Neutrophil (primary cell): ENCODE data around the gene KDM6A.

ENCODE experiments used
- H3K27ac ChIP-seq: fragments of 200-600 bp; sonication (generic); 2 replicates; pipeline ENCODE4 v1.5.1; 2016; ENCODE audit warnings: mild to moderate bottlenecking, moderate library complexity
- H3K27me3 ChIP-seq: fragments of 200-600 bp; sonication (generic); 2 replicates; pipeline ENCODE4 v1.6.0; 2016; ENCODE audit warnings: mild to moderate bottlenecking
- H3K36me3 ChIP-seq: fragments of 200-600 bp; sonication (generic); 2 replicates; pipeline ENCODE4 v1.5.1; 2017
- H3K4me1 ChIP-seq, 2 experiments: fragments of 200-600 bp in 1 of 2; sonication (generic) in 1 of 2; 1 replicate in 1 of 2; 2 replicates in 1 of 2; pipeline versions ENCODE4 v1.5.1 to v1.6.1; 2013 to 2016; ENCODE audit warnings: low read depth in 1 of 2, low read length in 1 of 2, mild to moderate bottlenecking in 1 of 2, moderate library complexity in 1 of 2; ENCODE audit not compliant: control insufficient read depth in 1 of 2, insufficient read depth in 1 of 2
- H3K4me3 ChIP-seq, 2 experiments: fragments of 200-600 bp in 1 of 2; sonication (generic) in 1 of 2; 1 replicate in 1 of 2; 2 replicates in 1 of 2; pipeline ENCODE4 v1.5.1; 2013 to 2016; ENCODE audit warnings: low read depth in 1 of 2, low read length in 1 of 2, mild to moderate bottlenecking in 1 of 2, moderate library complexity in 1 of 2
- H3K9me3 ChIP-seq: fragments of 200-600 bp; sonication (generic); 2 replicates; pipeline ENCODE4 v1.5.1; 2016
- CTCF ChIP-seq: fragments of 200-600 bp; sonication (generic); IDR thresholded peaks from 2 replicates; pipeline ENCODE4 v1.5.1; 2016; ENCODE audit warnings: antibody characterized with exemption

KDM6A gene

GRCh38 chrX:45143455-45143854 is 270.5 kb downstream of the KDM6A start:
- no peak for TF ChIP-seq CTCF
- Histone ChIP-seq H3K27me3 (no peaks in the 10 kb centered on the region), H3K4me1 (no peaks in the 10 kb centered on the region), H3K27ac (no peak overlapping the region), H3K9me3 (no peaks in the 10 kb centered on the region), H3K4me3 (no peak overlapping the region), H3K36me3 (no peaks in the 10 kb centered on the region)

GRCh38 chrX:45145492-45146215 is 272.7 kb downstream of the KDM6A start:
- H3K36me3 ChIP-seq, result no peaks in the 10 kb centered on the region
- H3K27ac ChIP-seq, result no peak overlapping the region
- no peaks in the 10 kb centered on the region for H3K27me3 ChIP-seq
- H3K4me1 ChIP-seq, result no peaks in the 10 kb centered on the region
- TF ChIP-seq CTCF, result no peak
- no peaks in the 10 kb centered on the region for H3K9me3 ChIP-seq
- no peak overlapping the region for H3K4me3 ChIP-seq

- H3K9me3 ChIP-seq, result no peaks in the 10 kb centered on the region
- H3K4me3 ChIP-seq, result no peak overlapping the region
- no peak overlapping the region for H3K27ac ChIP-seq
- TF ChIP-seq CTCF, result no peak
- no peaks in the 10 kb centered on the region for H3K36me3 ChIP-seq
- no peaks in the 10 kb centered on the region for H3K27me3 ChIP-seq
- H3K4me1 ChIP-seq, result no peaks in the 10 kb centered on the region
Measured at GRCh38 chrX:45150821-45151220, 277.8 kb downstream of the KDM6A start.

GRCh38 chrX:45154033-45154360 is 281.0 kb downstream of the KDM6A start:
- Histone ChIP-seq H3K27me3 (no peaks in the 10 kb centered on the region), H3K4me3 (no peak overlapping the region), H3K9me3 (no peaks in the 10 kb centered on the region), H3K27ac (no peak overlapping the region), H3K4me1 (no peaks in the 10 kb centered on the region), H3K36me3 (no peaks in the 10 kb centered on the region)
- TF ChIP-seq CTCF, result no peak

- no peak for TF ChIP-seq CTCF
- no peaks in the 10 kb centered on the region for H3K9me3 ChIP-seq
- no peaks in the 10 kb centered on the region for H3K27me3 ChIP-seq
Measured at GRCh38 chrX:45154462-45154861, 281.5 kb downstream of the KDM6A start.

More at GRCh38 chrX:45154462-45154861, 281.5 kb downstream of the KDM6A start:
- Histone ChIP-seq H3K27ac (no peak overlapping the region), H3K4me3 (no peak overlapping the region), H3K4me1 (no peaks in the 10 kb centered on the region), H3K36me3 (no peaks in the 10 kb centered on the region)
